HG03095 (cell line): ENCODE measurements around the gene RPS4Y1.
"Not testable (repeated sequence)": the region's sequence is repeated elsewhere in the genome, so short reads cannot be mapped to it uniquely, and the experiment has no call there.

Experiments used
- ATAC-seq: cut with Tn5 transposase; IDR thresholded peaks from one replicate; pipeline ENCODE4 v1.9.1; 2021; ENCODE audit warnings: moderate library complexity; ENCODE audit not compliant: unreplicated experiment

The RPS4Y1 gene

GRCh38 chrY:2841471-2841893, at the start of gene RPS4Y1:
TSS of gene RPS4Y1 (plus strand) at chrY:2841602. CDS start at chrY:2841625, 23 bp downstream.
- ATAC-seq: no peak

GRCh38 chrY:2796977-2797523, 44.4 kb upstream of the RPS4Y1 start:
- no peak for ATAC-seq

GRCh38 chrY:2797991-2798390, 43.4 kb upstream of the RPS4Y1 start:
- no peak for ATAC-seq

GRCh38 chrY:2800246-2800645, 41.2 kb upstream of the RPS4Y1 start:
- ATAC-seq: no peak

- ATAC-seq: not testable (repeated sequence)
Measured at GRCh38 chrY:2817146-2817896, 24.1 kb upstream of the RPS4Y1 start.

- ATAC-seq: no peak
Measured at GRCh38 chrY:2824471-2824870, 16.9 kb upstream of the RPS4Y1 start.

- ATAC-seq: no peak
Measured at GRCh38 chrY:2828497-2828896, 12.9 kb upstream of the RPS4Y1 start.

- no peak for ATAC-seq
Measured at GRCh38 chrY:2835230-2835629, 6.2 kb upstream of the RPS4Y1 start.

- ATAC-seq: no peak
Measured at GRCh38 chrY:2837078-2837477, 4.3 kb upstream of the RPS4Y1 start.

GRCh38 chrY:2837932-2838331, 3.5 kb upstream of the RPS4Y1 start:
- ATAC-seq: no peak

GRCh38 chrY:2846791-2847190, 5.4 kb downstream of the RPS4Y1 start:
- ATAC-seq: no peak

- no peak for ATAC-seq
Measured at GRCh38 chrY:2848384-2848783, 7.0 kb downstream of the RPS4Y1 start.

GRCh38 chrY:2849368-2849767, 8.0 kb downstream of the RPS4Y1 start:
- ATAC-seq: no peak

GRCh38 chrY:2854145-2854774, 12.9 kb downstream of the RPS4Y1 start:
- ATAC-seq: no peak

GRCh38 chrY:2857068-2857467, 15.7 kb downstream of the RPS4Y1 start:
- ATAC-seq: no peak

- ATAC-seq: no peak
Measured at GRCh38 chrY:2857686-2858085, 16.3 kb downstream of the RPS4Y1 start.

- no peak for ATAC-seq
Measured at GRCh38 chrY:2859782-2860181, 18.4 kb downstream of the RPS4Y1 start.

GRCh38 chrY:2860511-2860910, 19.1 kb downstream of the RPS4Y1 start:
- ATAC-seq: no peak

GRCh38 chrY:2866581-2866980, 25.2 kb downstream of the RPS4Y1 start:
- ATAC-seq: no peak

GRCh38 chrY:2867469-2867868, 26.1 kb downstream of the RPS4Y1 start:
- no peak for ATAC-seq

- ATAC-seq: no peak
Measured at GRCh38 chrY:2868035-2868607, 26.7 kb downstream of the RPS4Y1 start.

- ATAC-seq: not testable (repeated sequence)
Measured at GRCh38 chrY:2872234-2872633, 30.8 kb downstream of the RPS4Y1 start.
